Right lobe of liver (tissue), 4 donors: Measurements from ENCODE around the gene LRFN3.

Experiments
- CTCF ChIP-seq, 4 donors: fragments of 200-600 bp in 3 of 4; fragments of 450-650 bp in 1 of 4; IDR thresholded peaks; one replicate each; pipeline versions ENCODE4 v1.5.1 to v1.8.0; 2016 to 2022; ENCODE audit warnings: antibody characterized with exemption in 4 of 4, mild to moderate bottlenecking in 2 of 4
- POLR2A ChIP-seq: fragments of 450-650 bp; IDR thresholded peaks from one replicate; pipeline ENCODE4 v1.6.1; 2017; ENCODE audit warnings: antibody characterized with exemption, mild to moderate bottlenecking
- donor health status: DM: no; HTN: no; CAD: no.
- donor health status: DM: no; HTN: no; CAD: no.
- donor health status: DM: no; HTN: yes; CAD: no.

- no peak for TF ChIP-seq CTCF (IDR thresholded peaks at IDR 0.05)
- no peak for TF ChIP-seq POLR2A
Measured at GRCh38 chr19:35990771-35991730, 54.9 kb downstream of the LRFN3 start.
